Activated CD8-positive, alpha-beta memory T cell treated with anti-CD3 and anti-CD28 coated beads for 48 hours (primary cell): ENCODE results near the gene OGDH.
"Not testable (repeated sequence)": the region's sequence is repeated elsewhere in the genome, so short reads cannot be mapped to it uniquely, and the experiment has no call there.

Source experiments
- DNase-seq, 3 experiments: peaks; one replicate each; pipeline ENCODE4 v3.0.0-alpha.2; 2020; ENCODE audit warnings: low read depth in 2 of 3, low spot score in 2 of 3

The OGDH gene

DNA sequence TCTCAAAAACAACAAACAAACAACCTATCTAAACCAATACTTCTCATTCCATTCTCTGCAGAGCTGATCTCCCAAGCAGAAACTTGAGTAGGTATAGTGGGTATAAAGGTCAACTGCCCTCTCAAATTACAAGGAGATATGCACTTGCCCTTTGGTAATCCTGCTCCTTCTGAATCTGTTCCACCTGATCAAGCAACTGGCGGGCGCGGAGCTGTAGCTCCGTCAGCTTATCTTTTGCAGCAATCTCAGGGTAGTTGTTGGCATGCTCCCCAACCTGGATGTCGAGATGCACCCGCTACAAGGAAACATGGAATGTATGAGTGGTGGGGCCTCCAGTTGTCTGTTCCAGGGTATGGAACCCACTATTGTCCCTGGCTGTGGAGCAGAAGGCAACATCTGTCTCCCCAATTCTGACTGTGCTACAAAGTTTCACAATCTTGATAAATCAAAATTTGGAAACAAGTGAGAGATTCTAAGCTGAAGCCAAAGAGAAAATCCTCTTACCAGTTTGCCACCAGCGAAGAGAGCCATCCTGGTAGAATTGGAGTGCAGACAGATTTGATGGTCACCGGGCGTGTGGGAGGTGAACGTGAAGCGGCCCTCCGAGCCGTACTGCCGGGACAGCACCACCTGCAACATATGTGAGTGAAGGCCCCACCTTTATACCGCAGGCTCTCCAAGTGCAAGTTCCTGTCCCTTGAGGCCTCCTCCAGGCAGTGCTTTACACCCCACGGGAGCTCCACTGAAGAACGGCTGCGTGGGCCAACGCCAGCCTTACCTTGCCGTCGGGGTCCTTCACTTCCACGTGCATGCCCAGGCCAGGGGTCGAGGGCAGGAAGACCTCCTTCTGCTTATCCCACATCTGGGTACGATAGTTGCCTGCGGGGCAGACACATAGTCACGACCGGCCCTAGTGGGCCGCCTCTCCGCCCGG lies 25.2 kb upstream of the OGDH start:
- DNase-seq, result peak in 1 of 3 experiments; percentile 9

DNA sequence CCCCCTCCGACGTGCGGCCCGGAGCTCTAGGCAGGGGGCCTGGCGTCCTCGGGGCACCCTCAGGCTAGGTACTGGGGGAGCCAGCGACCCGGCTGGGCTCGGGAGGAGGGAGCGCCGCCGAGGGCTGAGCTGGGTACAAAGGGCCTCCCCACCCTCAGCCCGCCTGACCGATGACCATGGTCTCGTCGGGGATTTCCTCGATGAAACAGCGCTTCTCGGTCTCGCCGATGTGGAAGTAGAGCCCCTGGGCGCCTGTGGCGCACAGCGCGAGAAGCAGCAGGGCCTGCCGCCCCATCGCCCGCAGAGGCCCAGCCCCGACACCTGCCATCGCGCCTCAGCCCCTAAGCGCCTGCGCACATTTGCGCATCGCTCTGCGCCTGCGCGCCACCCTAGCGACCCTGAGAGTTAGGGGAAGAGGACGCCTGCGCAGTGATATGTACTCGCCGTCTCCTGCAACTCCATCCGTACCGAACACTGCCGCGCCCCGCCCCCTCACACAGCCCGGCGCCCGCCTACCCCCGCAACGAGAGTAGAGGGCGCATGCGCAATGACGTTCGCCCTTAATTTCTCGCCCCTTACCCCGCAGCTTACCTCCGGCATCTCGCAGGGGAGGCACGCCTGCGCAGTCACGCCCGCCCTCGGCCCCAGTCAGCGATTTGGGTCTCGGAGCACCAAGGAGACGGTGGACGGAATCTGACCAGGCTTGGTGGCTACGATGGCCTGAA lies 24.4 kb upstream of the OGDH start, which contains the start of gene TMED4:
TMED4 (minus strand) TSS at position 353 of the 725 bp plus-strand sequence; CDS start at position 328, 25 bp downstream.
- DNase-seq, result peak; percentile 97 to 100 (median 99)

DNA sequence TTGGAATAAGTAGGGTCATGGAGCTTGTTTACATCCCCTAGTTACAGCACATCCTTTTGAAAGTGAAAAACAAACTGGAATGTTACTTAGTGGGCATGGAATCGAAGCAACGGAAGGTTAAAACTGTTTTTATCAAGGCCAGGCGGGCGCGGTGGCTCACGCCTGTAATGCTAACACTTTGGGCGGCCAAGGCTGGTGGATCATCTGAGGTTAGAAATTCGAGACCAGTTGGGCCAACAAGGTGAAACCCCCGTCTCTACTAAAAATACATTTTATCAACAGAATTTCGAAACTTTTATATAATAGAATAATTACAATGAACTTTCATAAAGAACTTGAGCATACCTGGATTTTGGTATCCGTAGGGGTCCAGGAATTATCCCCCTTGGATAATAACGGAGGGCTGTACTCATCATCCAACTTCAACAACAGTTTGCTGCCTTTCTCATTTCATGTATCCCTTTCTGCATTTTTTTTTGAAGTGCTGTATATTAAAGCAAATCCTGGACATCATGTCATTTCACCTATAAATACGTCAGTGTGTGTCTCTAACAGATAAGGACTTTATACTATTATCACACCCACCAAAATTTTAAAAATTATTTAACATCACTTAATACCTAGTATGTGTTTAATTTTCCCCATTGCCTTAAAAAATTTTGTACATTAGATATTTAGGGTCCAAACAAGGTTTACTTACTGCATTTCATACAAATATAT lies 23.1 kb upstream of the OGDH start:
- DNase-seq, result no peak

DNA sequence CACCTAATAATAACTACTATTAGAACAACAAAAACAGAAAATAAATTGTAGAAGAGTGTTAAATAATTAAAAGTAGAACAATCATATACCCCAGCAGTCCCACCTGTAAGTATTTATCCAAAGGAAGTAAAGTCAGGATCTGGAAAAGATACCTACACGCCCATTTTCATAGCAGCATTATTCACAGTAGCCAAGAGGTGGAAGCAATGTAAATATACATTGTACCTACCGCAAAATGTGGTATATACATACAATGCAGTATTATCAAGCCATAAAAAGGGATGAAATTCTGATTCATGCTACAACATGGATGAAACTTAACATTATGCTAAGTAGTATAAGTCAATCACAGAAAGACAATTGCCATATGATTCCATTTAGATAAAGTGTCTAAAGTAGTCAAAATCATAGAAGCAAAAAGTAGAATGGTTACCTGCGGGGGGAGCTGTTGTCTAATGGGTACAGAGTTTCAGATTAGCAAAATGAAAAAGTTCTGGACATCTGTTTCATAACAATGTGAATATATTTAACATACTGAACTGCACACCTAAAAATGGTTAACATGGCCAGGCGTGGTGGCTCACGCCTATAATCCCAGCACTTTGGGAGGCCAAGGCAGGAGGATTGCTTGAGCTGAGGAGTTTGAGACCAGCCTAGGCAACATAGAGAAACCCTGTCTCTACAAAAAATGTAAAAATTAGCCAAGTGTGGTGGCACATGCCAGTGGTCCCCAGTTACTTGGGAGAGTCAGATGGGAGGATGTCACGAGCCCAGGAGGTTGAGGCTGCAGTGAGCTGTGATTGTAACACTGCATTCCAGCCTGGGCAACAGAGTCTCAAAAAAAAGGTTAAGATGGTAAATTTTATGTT lies 18.4 kb upstream of the OGDH start:
- no peak for DNase-seq

DNA sequence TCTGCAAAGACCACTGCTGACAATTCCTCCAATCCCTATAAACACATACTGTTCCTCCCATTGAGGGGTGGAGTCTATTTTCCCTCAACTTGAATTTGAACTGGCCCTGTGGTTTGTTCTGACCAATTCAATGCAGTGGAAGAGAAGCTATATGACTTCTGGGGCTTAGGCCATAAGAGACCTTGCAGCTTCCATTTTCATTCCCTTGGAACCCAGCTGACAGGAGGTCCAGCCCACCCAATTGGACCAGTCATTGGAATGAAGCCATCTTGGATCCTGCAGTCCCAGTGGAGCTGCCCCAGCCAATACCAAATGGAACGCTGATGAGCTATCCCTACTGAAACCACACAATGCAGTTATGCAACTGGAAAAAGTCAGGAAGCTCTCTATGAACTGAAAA lies 15.5 kb upstream of the OGDH start:
- DNase-seq, result no peak

DNA sequence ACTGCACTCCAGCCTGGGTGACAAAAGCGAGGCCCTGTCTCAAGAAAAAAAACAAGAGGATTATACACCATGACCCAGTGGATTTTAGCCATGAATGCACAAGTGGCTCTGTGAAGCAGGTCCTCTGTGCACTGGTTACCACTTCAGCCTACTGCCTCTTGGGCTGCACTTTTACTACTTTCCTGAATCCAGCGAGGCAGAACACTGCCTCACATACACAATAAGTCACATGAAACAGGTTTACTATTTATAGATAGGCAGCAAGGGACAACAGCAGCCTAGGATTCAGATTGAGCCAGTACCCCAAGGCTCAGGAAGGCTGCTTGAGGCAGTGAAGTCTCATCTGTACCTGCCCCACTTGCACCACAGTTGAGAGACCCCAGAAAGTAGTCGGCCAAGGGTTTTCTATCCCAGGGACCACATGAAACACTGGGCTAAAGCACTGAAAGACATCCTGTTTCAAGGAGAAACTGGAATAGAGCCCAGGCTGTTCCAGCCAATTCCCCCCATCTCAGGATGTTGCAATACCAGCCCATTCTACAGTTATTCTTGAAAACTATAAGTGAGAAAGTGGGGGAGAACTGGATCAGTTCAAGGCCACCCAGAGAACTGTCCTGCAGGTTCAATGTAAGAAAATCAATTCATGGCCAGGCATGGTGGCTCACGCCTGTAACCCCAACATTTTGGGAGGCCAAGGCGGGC lies 10.3 kb upstream of the OGDH start:
- DNase-seq, result no peak

- DNase-seq, result not testable (repeated sequence)
These were observed 9.2 kb upstream of the OGDH start for GRCh38 chr7:44597181-44597580.

- no peak for DNase-seq
These were observed 7.2 kb upstream of the OGDH start for GRCh38 chr7:44599222-44599621.

DNA sequence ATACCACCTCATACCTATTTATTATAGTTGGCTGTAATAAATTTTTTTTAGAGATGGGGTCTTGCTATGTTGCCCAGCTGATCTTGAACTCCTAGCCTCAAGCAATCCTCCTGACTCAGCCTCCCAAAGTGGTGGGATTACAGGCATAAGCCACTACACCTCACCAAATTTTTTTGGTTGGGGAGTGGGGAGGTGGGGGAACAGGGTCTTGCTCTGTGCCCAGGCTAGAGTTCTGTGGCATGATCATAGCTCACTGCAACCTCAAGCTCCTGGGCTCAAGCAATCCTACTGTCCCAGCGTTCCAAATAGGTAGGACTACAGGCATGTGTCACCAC lies 3.9 kb upstream of the OGDH start:
- no peak for DNase-seq

DNA sequence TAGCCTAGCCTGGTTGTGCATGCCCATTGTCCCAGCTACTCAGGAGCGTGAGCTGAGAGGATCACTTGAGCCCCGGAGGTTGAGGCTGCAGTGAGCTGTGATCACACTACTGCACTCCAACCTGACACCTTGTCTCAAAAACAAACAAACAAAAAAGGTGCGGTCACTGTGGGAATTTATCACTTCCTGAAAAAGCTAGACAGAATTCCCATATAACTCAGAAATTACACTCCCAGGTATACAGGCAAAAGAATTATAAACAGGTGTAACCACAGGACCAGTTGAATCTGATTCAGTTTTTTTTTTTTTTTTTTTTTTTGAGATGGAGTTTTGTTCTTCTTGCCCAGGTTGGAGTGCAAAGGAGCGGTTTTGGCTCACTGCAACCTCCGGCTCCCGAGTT lies 3.2 kb upstream of the OGDH start:
- DNase-seq, result no peak

DNA sequence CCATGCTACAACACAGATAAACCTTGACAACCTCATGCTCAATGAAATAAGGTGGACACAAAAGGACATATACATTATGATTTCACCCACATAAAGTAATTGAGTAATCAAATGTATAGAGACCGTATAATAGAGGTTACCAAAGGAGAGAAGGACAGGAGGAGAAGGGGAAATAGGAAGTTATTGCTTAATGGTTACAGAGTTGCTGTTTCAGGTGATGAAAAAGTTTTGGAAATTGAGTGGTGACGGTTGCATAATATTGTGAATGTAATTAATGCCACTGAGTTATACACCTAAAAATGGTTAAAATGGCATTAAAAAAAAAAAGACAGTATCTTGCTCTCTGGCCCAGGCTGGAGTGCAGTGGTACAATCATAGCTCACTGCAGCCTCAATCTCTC lies 1.5 kb upstream of the OGDH start:
- no peak for DNase-seq

DNA sequence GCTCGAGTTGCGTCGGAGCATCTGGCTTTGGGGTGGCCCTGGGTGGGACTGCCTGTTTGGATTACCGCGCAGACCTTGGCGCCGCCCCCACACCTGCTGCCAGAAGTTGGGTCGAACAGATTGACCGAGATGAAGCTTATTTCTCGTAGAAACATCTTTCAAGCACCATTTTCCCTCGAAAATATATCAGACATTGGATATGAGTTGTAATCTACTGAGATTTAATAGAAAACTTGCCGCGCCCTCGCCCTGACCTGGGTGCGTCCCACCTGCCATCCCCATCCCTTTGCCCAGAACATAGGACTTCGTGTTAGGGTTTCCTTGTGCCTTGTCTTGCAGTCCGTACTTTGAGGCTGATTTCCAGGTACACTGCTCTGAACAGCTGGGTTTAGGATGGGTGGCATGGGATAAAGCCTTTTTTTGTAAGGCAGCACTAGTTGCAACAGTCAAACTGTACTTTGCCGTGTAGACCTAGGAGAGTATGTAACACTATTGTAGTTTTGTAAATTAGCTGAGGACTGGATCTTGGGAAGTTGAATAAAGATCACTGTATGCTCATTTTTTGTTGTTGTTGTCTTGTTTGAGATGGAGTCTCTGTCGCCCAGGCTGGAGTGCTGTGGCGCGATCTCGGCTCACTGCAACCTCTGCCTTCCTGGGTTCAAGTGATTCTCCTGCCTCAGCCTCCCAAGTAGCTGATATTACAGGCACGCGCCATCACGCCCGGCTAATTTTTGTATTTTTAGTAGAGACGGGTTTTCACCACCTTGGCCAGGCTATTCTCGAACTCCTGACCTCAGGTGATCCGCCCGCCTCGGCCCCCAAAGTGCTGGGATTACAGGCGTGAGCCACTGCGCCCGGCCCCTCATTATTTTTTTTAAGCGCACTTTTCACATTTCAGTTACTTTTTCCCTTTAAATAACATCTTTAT lies 978 bp downstream of the OGDH start:
- DNase-seq, result no peak

GRCh38 chr7:44608916-44609648 lies 2.7 kb downstream of the OGDH start:
- no peak for DNase-seq

DNA sequence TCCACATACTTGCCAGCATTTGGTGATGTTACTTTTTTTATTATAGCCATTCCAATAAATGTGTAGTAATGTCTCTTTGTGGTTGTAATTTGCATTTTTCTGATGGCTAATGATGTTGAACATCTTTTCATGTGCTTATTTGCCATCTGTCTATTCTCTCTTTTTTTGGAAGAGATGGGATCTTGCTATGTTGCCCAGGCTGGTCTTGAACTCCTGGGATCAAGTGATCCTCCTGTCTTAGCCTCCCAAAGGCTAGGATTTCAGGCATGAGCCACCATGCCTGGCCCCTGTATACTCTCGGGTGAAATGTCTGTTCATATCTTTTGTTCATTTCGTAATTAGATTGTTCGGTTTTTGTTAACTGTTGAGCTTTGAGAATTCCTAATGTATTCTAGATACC lies 3.4 kb downstream of the OGDH start:
- DNase-seq, result no peak

- DNase-seq, result no peak
These were observed 8.8 kb downstream of the OGDH start for GRCh38 chr7:44615149-44615611.

DNA sequence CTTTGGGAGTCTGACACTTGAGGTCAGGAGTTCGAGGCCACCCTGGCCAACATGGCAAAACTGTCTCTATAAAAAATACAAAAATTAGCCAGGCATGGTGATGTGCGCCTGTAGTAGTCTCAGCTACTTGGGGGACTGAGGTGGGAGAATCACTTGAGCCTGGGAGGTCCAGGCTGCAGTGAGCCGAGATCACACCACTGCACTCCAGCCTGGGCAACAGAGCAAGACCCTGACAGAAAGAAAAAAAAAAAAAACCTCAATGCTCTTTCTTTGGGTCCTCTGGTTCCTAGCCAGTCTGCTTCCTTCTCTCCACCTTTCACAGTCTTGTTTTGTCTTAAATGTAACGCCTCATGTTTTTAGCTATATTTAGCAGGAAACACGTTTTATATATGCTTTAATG lies 9.4 kb downstream of the OGDH start:
- DNase-seq, result no peak

GRCh38 chr7:44616545-44616944 lies 10.1 kb downstream of the OGDH start:
- no peak for DNase-seq

DNA sequence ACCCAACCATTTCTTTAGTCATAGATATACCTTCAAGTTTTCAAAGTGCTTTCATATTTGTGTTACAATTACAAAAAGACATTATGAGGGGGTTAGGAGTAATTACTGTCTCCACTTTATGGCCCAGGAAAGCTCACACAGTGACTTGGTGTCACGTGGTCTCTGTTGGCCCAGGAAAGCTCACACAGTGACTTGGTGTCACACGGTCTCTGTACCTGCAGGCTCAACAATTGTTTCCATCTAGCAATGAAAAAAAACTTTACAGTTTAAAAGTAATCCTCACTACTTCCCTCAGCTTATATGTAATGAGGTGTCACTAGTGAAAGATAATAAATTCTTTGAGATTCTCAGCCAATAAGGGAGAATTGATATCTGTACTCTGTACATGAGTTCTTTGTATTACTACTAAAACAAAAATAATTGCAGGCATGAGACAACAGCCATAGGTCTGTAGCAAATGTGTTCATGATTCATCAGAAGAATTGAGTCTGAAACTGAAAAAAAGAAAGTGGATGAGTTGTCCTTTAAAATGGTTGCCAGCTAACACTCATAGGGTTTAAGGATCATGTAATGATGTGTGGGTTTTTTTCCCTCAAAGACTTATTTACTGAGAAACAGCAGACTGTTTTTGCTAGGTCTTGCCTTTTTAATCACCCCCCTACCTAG lies 10.9 kb downstream of the OGDH start:
- no peak for DNase-seq
